Measurements from ENCODE around the gene ATP5MG.
A peak's percentile ranks its signal among the peaks of the same experiment; 100 is the strongest.

ATP5MG gene

GRCh38 chr11:118447423-118447822, 46.0 kb downstream of the ATP5MG start:
- Mint-ChIP-seq H3K4me3 (no peak overlapping the region), H3K27me3 (no peaks in the 10 kb centered on the region), H3K27ac (peak overlapping the region; percentile 1), H3K9me3 (no peaks in the 10 kb centered on the region), H3K36me3 (peaks cover 29% of the 10 kb centered on the region), H3K4me1 (peaks cover 80% of the 10 kb centered on the region)
- no peak for ATAC-seq

GRCh38 chr11:118448294-118448693, 46.9 kb downstream of the ATP5MG start:
- Mint-ChIP-seq H3K4me1 (peaks cover 78% of the 10 kb centered on the region), H3K27me3 (no peaks in the 10 kb centered on the region), H3K36me3 (peaks cover 35% of the 10 kb centered on the region), H3K9me3 (no peaks in the 10 kb centered on the region), H3K27ac (no peak overlapping the region), H3K4me3 (no peak overlapping the region)
- peak; percentile 89 for ATAC-seq

GRCh38 chr11:118449316-118449918, 48.0 kb downstream of the ATP5MG start:
- H3K4me3 Mint-ChIP-seq, result no peak overlapping the region
- ATAC-seq, result no peak
- H3K27ac Mint-ChIP-seq, result peak overlapping the region; percentile 46
- H3K27me3 Mint-ChIP-seq, result no peaks in the 10 kb centered on the region
- H3K4me1 Mint-ChIP-seq, result peaks cover 78% of the 10 kb centered on the region
- H3K36me3 Mint-ChIP-seq, result peaks cover 47% of the 10 kb centered on the region
- H3K9me3 Mint-ChIP-seq, result no peaks in the 10 kb centered on the region

- Mint-ChIP-seq H3K27me3 (no peaks in the 10 kb centered on the region), H3K36me3 (peaks cover 43% of the 10 kb centered on the region), H3K27ac (peak overlapping the region; percentile 46), H3K9me3 (no peaks in the 10 kb centered on the region), H3K4me1 (peaks cover 68% of the 10 kb centered on the region), H3K4me3 (no peak overlapping the region)
- ATAC-seq, result no peak
These were observed 49.0 kb downstream of the ATP5MG start for GRCh38 chr11:118450451-118450850.
